ENCODE measurements around the gene USHBP1.

- TF ChIP-seq, protein P1, sequence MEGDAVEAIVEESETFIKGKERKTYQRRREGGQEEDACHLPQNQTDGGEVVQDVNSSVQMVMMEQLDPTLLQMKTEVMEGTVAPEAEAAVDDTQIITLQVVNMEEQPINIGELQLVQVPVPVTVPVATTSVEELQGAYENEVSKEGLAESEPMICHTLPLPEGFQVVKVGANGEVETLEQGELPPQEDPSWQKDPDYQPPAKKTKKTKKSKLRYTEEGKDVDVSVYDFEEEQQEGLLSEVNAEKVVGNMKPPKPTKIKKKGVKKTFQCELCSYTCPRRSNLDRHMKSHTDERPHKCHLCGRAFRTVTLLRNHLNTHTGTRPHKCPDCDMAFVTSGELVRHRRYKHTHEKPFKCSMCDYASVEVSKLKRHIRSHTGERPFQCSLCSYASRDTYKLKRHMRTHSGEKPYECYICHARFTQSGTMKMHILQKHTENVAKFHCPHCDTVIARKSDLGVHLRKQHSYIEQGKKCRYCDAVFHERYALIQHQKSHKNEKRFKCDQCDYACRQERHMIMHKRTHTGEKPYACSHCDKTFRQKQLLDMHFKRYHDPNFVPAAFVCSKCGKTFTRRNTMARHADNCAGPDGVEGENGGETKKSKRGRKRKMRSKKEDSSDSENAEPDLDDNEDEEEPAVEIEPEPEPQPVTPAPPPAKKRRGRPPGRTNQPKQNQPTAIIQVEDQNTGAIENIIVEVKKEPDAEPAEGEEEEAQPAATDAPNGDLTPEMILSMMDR (IDR thresholded peaks at IDR 0.05) = no peak
- TF ChIP-seq MAX (CRISPR knock-in tag; IDR thresholded peaks at IDR 0.05) (no peak), ELF4 (CRISPR knock-in tag; IDR thresholded peaks at IDR 0.05; ENCODE audit: low read depth) (no peak), ESRRA (CRISPR knock-in tag; IDR thresholded peaks at IDR 0.05; ENCODE audit: borderline replicate concordance) (no peak), ZSCAN18 (CRISPR knock-in tag; IDR thresholded peaks at IDR 0.05) (no peak), FOXK1 (CRISPR knock-in tag; IDR thresholded peaks at IDR 0.05) (no peak), ZNF416 (CRISPR knock-in tag; IDR thresholded peaks at IDR 0.05) (no peak), SP1 (CRISPR knock-in tag; conservative IDR thresholded peaks at IDR 0.05) (no peak), SMAD3 (CRISPR knock-in tag; IDR thresholded peaks at IDR 0.05; ENCODE audit: borderline replicate concordance) (no peak)
- TF ChIP-seq, protein P2, sequence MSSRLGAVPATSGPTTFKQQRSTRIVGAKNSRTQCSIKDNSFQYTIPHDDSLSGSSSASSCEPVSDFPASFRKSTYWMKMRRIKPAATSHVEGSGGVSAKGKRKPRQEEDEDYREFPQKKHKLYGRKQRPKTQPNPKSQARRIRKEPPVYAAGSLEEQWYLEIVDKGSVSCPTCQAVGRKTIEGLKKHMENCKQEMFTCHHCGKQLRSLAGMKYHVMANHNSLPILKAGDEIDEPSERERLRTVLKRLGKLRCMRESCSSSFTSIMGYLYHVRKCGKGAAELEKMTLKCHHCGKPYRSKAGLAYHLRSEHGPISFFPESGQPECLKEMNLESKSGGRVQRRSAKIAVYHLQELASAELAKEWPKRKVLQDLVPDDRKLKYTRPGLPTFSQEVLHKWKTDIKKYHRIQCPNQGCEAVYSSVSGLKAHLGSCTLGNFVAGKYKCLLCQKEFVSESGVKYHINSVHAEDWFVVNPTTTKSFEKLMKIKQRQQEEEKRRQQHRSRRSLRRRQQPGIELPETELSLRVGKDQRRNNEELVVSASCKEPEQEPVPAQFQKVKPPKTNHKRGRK (CRISPR knock-in tag; IDR thresholded peaks at IDR 0.05; ENCODE audit: borderline replicate concordance) = no peak
Measured at GRCh38 chr19:17255150-17255621, 9.4 kb downstream of the USHBP1 start.

All from WTC11 (cell line).